Measurements from ENCODE around the gene CHRM4. TPM values are rescaled to one million over a fixed set of nuclear protein-coding genes. Genes with fewer than 3 reads are reported as not detected.
A peak's percentile ranks its signal among the peaks of the same experiment; 100 is the strongest.

The CHRM4 gene
- total and polyA plus RNA-seq, 2 of the 13 experiments (the other 11 are each of a cell fraction or from before 2014, with no cell fraction given), result 0.13 to 0.21 TPM

- TF ChIP-seq TCF7L2 (IDR thresholded peaks at IDR 0.05; ENCODE audit: low read depth, low read length) (no peak), PBX3 (CRISPR knock-in tag; IDR thresholded peaks at IDR 0.05; ENCODE audit: borderline replicate concordance) (no peak), JUNB (CRISPR knock-in tag; IDR thresholded peaks at IDR 0.05; ENCODE audit: borderline replicate concordance) (no peak), HOXA9 (CRISPR knock-in tag; IDR thresholded peaks at IDR 0.05; ENCODE audit: borderline replicate concordance) (0 out of 2 replicates have a peak, but pooled peaks have one; percentile 44), MLLT10 (CRISPR knock-in tag; IDR thresholded peaks at IDR 0.05) (no peak), HNRNPLL (IDR thresholded peaks at IDR 0.05; ENCODE audit: low read depth, low read length, poor library complexity, severe bottlenecking) (peak; percentile 8), NRL (CRISPR knock-in tag; IDR thresholded peaks at IDR 0.05; ENCODE audit: borderline replicate concordance) (no peak), HOXA3 (CRISPR knock-in tag; IDR thresholded peaks at IDR 0.05) (no peak), ZBTB21 (CRISPR knock-in tag; IDR thresholded peaks at IDR 0.05) (no peak), CAMTA2 (CRISPR knock-in tag; IDR thresholded peaks at IDR 0.05; ENCODE audit: borderline replicate concordance) (no peak), POGZ (CRISPR knock-in tag; IDR thresholded peaks at IDR 0.05) (no peak), PTBP1 (IDR thresholded peaks at IDR 0.05; ENCODE audit: low read depth, low read length, poor library complexity, severe bottlenecking) (no peak), AGO1 (IDR thresholded peaks at IDR 0.05; ENCODE audit: low read depth, low read length, poor library complexity, severe bottlenecking) (peak; percentile 76), DMAP1 (CRISPR knock-in tag; IDR thresholded peaks at IDR 0.05) (no peak), SATB2 (CRISPR knock-in tag; IDR thresholded peaks at IDR 0.05) (no peak), IKZF1 (IDR thresholded peaks at IDR 0.05) (no peak), E2F2 (CRISPR knock-in tag; IDR thresholded peaks at IDR 0.05; ENCODE audit: borderline replicate concordance) (no peak), GATAD1 (CRISPR knock-in tag; IDR thresholded peaks at IDR 0.05) (no peak), ZBTB1 (CRISPR knock-in tag; IDR thresholded peaks at IDR 0.05; ENCODE audit: borderline replicate concordance) (no peak), ZEB1 (IDR thresholded peaks at IDR 0.05; ENCODE audit: insufficient replicate concordance, low read depth) (no peak), CREM (IDR thresholded peaks at IDR 0.05) (no peak), CREM (CRISPR knock-in tag; IDR thresholded peaks at IDR 0.05) (no peak), KDM2A (CRISPR knock-in tag; IDR thresholded peaks at IDR 0.05; ENCODE audit: borderline replicate concordance, low read depth) (peak; percentile 53; the same call in 1 of the 2 replicates)
- TF ChIP-seq, protein P1, sequence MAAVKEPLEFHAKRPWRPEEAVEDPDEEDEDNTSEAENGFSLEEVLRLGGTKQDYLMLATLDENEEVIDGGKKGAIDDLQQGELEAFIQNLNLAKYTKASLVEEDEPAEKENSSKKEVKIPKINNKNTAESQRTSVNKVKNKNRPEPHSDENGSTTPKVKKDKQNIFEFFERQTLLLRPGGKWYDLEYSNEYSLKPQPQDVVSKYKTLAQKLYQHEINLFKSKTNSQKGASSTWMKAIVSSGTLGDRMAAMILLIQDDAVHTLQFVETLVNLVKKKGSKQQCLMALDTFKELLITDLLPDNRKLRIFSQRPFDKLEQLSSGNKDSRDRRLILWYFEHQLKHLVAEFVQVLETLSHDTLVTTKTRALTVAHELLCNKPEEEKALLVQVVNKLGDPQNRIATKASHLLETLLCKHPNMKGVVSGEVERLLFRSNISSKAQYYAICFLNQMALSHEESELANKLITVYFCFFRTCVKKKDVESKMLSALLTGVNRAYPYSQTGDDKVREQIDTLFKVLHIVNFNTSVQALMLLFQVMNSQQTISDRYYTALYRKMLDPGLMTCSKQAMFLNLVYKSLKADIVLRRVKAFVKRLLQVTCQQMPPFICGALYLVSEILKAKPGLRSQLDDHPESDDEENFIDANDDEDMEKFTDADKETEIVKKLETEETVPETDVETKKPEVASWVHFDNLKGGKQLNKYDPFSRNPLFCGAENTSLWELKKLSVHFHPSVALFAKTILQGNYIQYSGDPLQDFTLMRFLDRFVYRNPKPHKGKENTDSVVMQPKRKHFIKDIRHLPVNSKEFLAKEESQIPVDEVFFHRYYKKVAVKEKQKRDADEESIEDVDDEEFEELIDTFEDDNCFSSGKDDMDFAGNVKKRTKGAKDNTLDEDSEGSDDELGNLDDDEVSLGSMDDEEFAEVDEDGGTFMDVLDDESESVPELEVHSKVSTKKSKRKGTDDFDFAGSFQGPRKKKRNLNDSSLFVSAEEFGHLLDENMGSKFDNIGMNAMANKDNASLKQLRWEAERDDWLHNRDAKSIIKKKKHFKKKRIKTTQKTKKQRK (IDR thresholded peaks at IDR 0.05; ENCODE audit: low read length), result no peak
Observed at GRCh38 chr11:46381048-46381818, 10.3 kb downstream of the CHRM4 start, which contains the start of gene MDK (continued).
